Neural cell (in vitro differentiated cells): ENCODE measurements around the gene UGGT1. TPM values are rescaled to one million over a fixed set of nuclear protein-coding genes. Genes with fewer than 3 reads are reported as not detected.

Experiments used
- H2AFZ ChIP-seq: fragments of 200-600, 300-800 bp; sonication (generic), shearing (Covaris generic); 2 replicates; pipeline ENCODE4 v1.6.0; 2014; ENCODE audit warnings: low read depth, mild to moderate bottlenecking, antibody characterized with exemption, low read length, moderate library complexity
- H3F3A ChIP-seq: fragments of 200-600 bp; shearing (Covaris generic); 2 replicates; pipeline ENCODE4 v1.6.1; 2016; ENCODE audit warnings: mild to moderate bottlenecking, moderate library complexity, mixed read lengths, antibody characterized with exemption, low read length; ENCODE audit not compliant: insufficient read depth, poor library complexity, severe bottlenecking
- H3K27ac ChIP-seq: fragments of 200-600, 300-800 bp; sonication (generic), shearing (Covaris generic); 2 replicates; pipeline ENCODE4 v1.5.1; 2014; ENCODE audit warnings: mild to moderate bottlenecking, low read length, moderate library complexity
- H3K27me3 ChIP-seq: fragments of 300-800, 200-600 bp; sonication (generic), shearing (Covaris generic); 2 replicates; pipeline ENCODE4 v1.6.0; 2014; ENCODE audit warnings: mild to moderate bottlenecking, low read depth, low read length, moderate library complexity; ENCODE audit not compliant: insufficient read depth
- H3K36me3 ChIP-seq: fragments of 300-800, 200-600 bp; sonication (generic), shearing (Covaris generic); 2 replicates; pipeline ENCODE4 v1.5.1; 2014; ENCODE audit warnings: mild to moderate bottlenecking, antibody characterized with exemption, low read length, moderate library complexity; ENCODE audit not compliant: insufficient read depth
- H3K4me2 ChIP-seq: fragments of 300-800, 200-600 bp; sonication (generic), shearing (Covaris generic); 2 replicates; pipeline ENCODE4 v1.6.0; 2014; ENCODE audit warnings: mild to moderate bottlenecking, low read length
- H3K4me3 ChIP-seq: fragments of 300-800, 200-600 bp; sonication (generic), shearing (Covaris generic); 2 replicates; pipeline ENCODE4 v1.5.1; 2014; ENCODE audit warnings: mild to moderate bottlenecking, low read length, moderate library complexity
- H3K79me2 ChIP-seq: fragments of 200-600 bp; shearing (Covaris generic); replicated peaks from 2 replicates; pipeline ENCODE4 v1.6.0; 2014; ENCODE audit warnings: mild to moderate bottlenecking, low read length, moderate library complexity; ENCODE audit not compliant: insufficient read depth
- H3K9ac ChIP-seq: fragments of 300-800, 200-600 bp; sonication (generic), shearing (Covaris generic); 2 replicates; pipeline ENCODE4 v1.6.1; 2016; ENCODE audit warnings: mild to moderate bottlenecking, low read length, mixed read lengths
- H3K9me2 ChIP-seq: fragments of 200-600 bp; shearing (Covaris generic); 2 replicates; pipeline ENCODE4 v1.6.1; 2016; ENCODE audit warnings: mild to moderate bottlenecking, low read length, mixed read lengths; ENCODE audit not compliant: insufficient read depth
- H3K9me3 ChIP-seq: fragments of 200-600, 300-800 bp; sonication (generic), shearing (Covaris generic); 2 replicates; pipeline ENCODE4 v1.6.1; 2016; ENCODE audit warnings: mild to moderate bottlenecking, mixed run types, low read length, moderate library complexity, mixed read lengths
- H4K20me1 ChIP-seq: fragments of 200-600 bp; shearing (Covaris generic); 2 replicates; pipeline ENCODE4 v1.6.1; 2016; ENCODE audit warnings: mild to moderate bottlenecking, mixed run types; ENCODE audit not compliant: insufficient read depth
- CTCF ChIP-seq: fragments of 450-650 bp; IDR thresholded peaks from 2 replicates; pipeline ENCODE4 v1.5.1; 2014; ENCODE audit warnings: antibody characterized with exemption, mild to moderate bottlenecking, moderate library complexity; ENCODE audit not compliant: poor library complexity, severe bottlenecking
- EP300 ChIP-seq: fragments of 450-650 bp; conservative IDR thresholded peaks from 2 replicates; pipeline ENCODE4 v1.6.1; 2014; ENCODE audit warnings: antibody characterized with exemption, mild to moderate bottlenecking, moderate library complexity; ENCODE audit not compliant: poor library complexity, severe bottlenecking
- EZH2 ChIP-seq: fragments of 200-600, 300-800 bp; shearing (Covaris generic), sonication (generic); IDR thresholded peaks from 2 replicates; pipeline ENCODE4 v1.6.1; 2014; ENCODE audit warnings: antibody characterized with exemption, low read length, borderline replicate concordance, mild to moderate bottlenecking; ENCODE audit not compliant: insufficient read depth, poor library complexity, severe bottlenecking
- MXI1 ChIP-seq: fragments of 450-650 bp; conservative IDR thresholded peaks from 2 replicates; pipeline ENCODE4 v1.6.1; 2014; ENCODE audit warnings: antibody characterized with exemption, mild to moderate bottlenecking; ENCODE audit not compliant: poor library complexity, severe bottlenecking
- POLR2AphosphoS5 ChIP-seq: IDR thresholded peaks from 2 replicates; pipeline ENCODE4 v1.6.1; 2012
- RAD21 ChIP-seq: fragments of 450-650 bp; conservative IDR thresholded peaks from 2 replicates; pipeline ENCODE4 v1.6.1; 2014; ENCODE audit warnings: antibody characterized with exemption, mild to moderate bottlenecking, moderate library complexity
- REST ChIP-seq: IDR thresholded peaks from 2 replicates; pipeline ENCODE4 v1.6.1; 2012; ENCODE audit warnings: borderline replicate concordance
- SMC3 ChIP-seq: fragments of 450-650 bp; conservative IDR thresholded peaks from 2 replicates; pipeline ENCODE4 v1.6.1; 2014; ENCODE audit warnings: antibody characterized with exemption, mild to moderate bottlenecking, moderate library complexity; ENCODE audit not compliant: poor library complexity
- TAF1 ChIP-seq: IDR thresholded peaks from 2 replicates; pipeline ENCODE4 v1.6.1; 2012; ENCODE audit warnings: low read depth
- polyA plus RNA-seq: library from polyadenylated mRNA; depleted of rRNA; stranded (reverse); fragments of >200 nt; gene quantifications from 2 replicates; pipeline ENCODE4 v1.2.3, GENCODE V29; 2014

UGGT1 gene
- polyA plus RNA-seq, 1 donor from 2014 or later, result 26.3 TPM

DNA sequence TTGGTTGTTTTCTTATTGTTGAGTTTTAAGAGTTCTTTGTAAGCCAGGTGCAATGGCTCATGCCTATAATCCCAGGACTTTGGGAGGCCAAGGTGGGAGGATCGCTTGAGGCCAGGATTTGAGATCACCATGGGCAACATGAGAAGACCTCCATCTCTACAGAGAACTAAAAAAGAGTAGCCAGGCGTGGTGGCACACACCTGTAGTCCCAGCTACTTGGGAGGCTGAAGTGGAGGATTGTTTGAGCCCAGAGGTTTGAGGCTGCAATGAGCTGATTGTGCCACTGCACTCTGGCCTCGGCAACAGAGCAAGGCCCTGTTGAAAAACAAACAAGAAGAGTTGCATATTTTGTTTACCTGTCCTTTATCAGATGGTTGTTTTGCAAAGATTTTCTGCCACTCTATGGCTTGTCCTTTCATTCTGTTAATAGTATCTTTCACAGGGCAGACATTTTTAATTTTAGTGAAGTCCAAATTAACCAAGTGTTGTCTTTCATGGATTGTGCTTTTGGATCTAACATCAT lies 46.2 kb downstream of the UGGT1 start:
- H3K27me3 ChIP-seq, result no peaks in the 10 kb centered on the region
- H3K79me2 ChIP-seq, result no peaks in the 10 kb centered on the region
- H3K9me3 ChIP-seq, result no peaks in the 10 kb centered on the region
- H2AFZ ChIP-seq, result no peak overlapping the region
- peaks cover 13% of the 10 kb centered on the region for H3K36me3 ChIP-seq
- H3K9me2 ChIP-seq, result no peaks in the 10 kb centered on the region
- no peaks in the 10 kb centered on the region for H3F3A ChIP-seq
- no peak overlapping the region for H3K4me2 ChIP-seq
- H4K20me1 ChIP-seq, result no peaks in the 10 kb centered on the region
- no peak overlapping the region for H3K9ac ChIP-seq
- no peak for TF ChIP-seq TAF1
- no peak for TF ChIP-seq POLR2AphosphoS5
- TF ChIP-seq CTCF, result no peak
- TF ChIP-seq REST, result no peak
- H3K27ac ChIP-seq, result no peak overlapping the region
- H3K4me3 ChIP-seq, result no peak overlapping the region

DNA sequence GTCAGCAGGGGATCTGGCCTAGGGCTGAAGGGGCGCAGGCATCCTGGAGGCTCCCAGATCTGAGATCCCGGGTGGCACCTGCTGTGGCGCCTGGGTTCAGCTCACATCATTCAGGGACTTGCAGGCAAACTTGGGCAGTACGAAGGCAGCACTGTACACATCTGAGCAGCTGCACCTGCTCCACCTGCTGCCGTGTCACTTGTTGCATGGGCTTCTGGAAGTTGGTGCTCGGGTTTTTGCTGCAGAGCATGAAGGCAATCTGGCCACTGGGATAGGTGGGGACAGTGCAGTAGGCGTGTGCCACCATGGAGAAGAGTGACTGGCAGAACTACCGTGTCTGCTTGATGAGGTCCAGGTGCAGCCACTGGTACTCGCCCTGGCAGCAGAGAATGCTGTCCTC lies 48.6 kb downstream of the UGGT1 start:
- Histone ChIP-seq H3F3A (no peaks in the 10 kb centered on the region), H3K27me3 (no peaks in the 10 kb centered on the region), H3K9me2 (no peaks in the 10 kb centered on the region), H3K79me2 (no peaks in the 10 kb centered on the region), H3K36me3 (peaks cover 10% of the 10 kb centered on the region), H4K20me1 (no peaks in the 10 kb centered on the region), H2AFZ (no peak overlapping the region), H3K4me2 (no peak overlapping the region), H3K4me3 (no peak overlapping the region), H3K9me3 (no peaks in the 10 kb centered on the region), H3K9ac (no peak overlapping the region), H3K27ac (no peak overlapping the region)
- TF ChIP-seq POLR2AphosphoS5, result no peak
- no peak for TF ChIP-seq REST
- TF ChIP-seq TAF1, result no peak
- TF ChIP-seq EZH2, result no peak
- no peak for TF ChIP-seq EP300
- no peak for TF ChIP-seq CTCF
- no peak for TF ChIP-seq SMC3
- TF ChIP-seq MXI1, result no peak
- no peak for TF ChIP-seq RAD21
